PFSK-1 (cell line): ENCODE data around the gene CD96.

Experiments
- FOXP2 ChIP-seq: optimal IDR thresholded peaks from 2 replicates; pipeline ENCODE3; 2011; ENCODE audit warnings: borderline replicate concordance, control low read depth, inconsistent platforms; ENCODE audit not compliant: insufficient read depth; ENCODE audit errors: extremely low read length, extremely low read depth
- SIN3A ChIP-seq: IDR thresholded peaks from 2 replicates; pipeline ENCODE4 v1.6.1; 2012; ENCODE audit warnings: mild to moderate bottlenecking, low read length, moderate library complexity, borderline replicate concordance; ENCODE audit not compliant: insufficient read depth
- TAF1 ChIP-seq: IDR thresholded peaks from 2 replicates; pipeline ENCODE4 v1.6.1; 2012; ENCODE audit warnings: low read length, control low read depth, borderline replicate concordance; ENCODE audit not compliant: insufficient read depth

DNA sequence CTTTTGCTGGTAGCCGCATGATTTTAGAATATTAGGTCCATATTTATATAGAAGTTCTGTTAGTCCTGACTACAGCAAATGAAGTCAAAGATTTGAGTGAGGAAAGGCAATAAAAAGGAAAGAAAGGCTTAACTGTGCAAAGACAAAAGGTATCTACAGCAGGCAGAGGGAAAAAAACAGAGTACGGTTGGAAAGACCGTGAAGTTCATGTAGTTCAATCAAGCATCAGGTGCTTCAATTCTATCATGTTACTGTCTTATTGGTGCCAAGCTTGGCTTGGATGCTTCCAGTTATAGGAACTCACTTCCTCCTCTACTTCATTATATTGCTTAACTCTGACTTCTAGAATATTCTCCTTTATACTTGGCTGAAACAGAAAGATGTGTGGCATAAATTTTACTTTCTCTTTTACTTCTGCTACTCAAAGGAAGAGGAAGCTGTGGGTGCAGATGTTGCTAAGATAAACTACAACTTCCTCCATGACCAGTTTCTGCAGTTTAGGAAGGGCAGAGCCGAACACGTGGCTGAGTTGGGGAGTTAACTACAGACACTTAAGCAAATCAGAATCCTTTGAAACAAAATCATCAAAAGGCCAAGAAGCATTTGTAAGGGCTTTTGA, 125.7 kb downstream of the CD96 start:
- TF ChIP-seq FOXP2 (no peak), TAF1 (no peak), SIN3A (no peak)
